ENCODE measurements around the gene CHMP2A. TPM values are rescaled to one million over a fixed set of nuclear protein-coding genes. Genes with fewer than 3 reads are reported as not detected.

The CHMP2A gene
- total and polyA plus RNA-seq, 2 of the 8 experiments (the other 6 are each of a cell fraction or from before 2014, with no cell fraction given): 70.0 to 132 TPM

DNA sequence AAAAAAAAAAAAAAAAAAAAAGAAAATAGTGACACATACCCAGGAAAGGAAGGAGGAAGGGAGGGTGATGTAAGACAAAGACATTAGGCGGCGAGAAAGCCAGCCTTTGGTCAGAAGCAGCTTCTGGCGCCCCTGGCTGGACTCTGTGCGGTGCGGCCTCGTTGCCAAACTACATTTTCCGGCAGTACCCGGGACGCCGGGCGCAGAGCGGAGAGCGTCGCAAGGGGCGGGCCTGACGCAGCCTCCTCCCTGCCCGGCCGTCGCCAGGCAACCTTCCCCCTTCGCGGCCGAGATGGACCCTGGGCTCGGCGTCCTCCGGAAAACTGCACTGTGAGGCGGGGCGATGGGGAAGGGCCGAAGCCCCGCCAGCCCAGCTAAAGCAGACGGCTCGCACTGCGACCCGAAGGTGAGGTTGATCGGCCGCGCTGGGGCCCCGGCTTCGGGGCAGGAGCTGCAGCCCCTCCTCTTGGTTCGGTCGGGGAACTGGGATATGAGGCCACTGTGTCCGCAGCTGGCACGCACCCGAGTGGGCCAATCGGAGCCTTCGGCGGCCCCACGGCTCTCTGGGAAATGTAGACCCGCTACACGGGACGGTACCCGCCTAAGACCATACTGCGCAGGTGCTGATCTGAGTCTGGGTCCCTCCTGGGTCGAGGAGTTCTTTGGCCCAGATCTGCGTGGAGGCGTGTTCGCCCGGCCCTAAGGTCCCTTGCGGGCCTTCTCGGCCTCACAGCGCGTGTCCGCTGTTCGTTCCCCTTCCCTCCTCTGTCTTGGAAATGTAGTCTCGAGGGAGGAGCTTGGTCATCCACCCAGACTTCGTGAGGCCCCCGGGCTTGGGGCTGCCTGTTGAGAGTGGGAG lies 20.5 kb upstream of the CHMP2A start:
- Histone ChIP-seq H3K4me2 (ENCODE audit: insufficient read depth in 1 of 2, low read depth in 2 of 2, low read length in 2 of 2) (peak overlapping the region; percentile 80 to 98), H2AK5ac (ENCODE audit: low read depth, low read length) (0 out of 2 replicates have a peak overlapping the region, but pooled peaks have one; percentile 84), H3K4me1 (replicated peaks in 1 of 4; ENCODE audit: control insufficient read depth in 3 of 4, insufficient read depth in 4 of 4, low read length in 3 of 4) (peaks cover 0 to 11% (median 1%) of the 10 kb centered on the region in 4 experiments; a peak in 3 of 7 replicates), H3K4me3 (ENCODE audit: extremely low read depth in 1 of 4, insufficient read depth in 2 of 4, low read depth in 3 of 4, low read length in 4 of 4) (peak overlapping the region; percentile 71 to 94 (median 78)), H3K36me3 (ENCODE audit: control insufficient read depth in 2 of 4, insufficient read depth in 4 of 4, low read length in 3 of 4) (peaks cover 0 to 6% (median 4%) of the 10 kb centered on the region in 4 experiments; a peak in 2 of 8 replicates), H3K23me2 (ENCODE audit: low read depth, low read length) (peaks cover 17% of the 10 kb centered on the region), H2BK120ac (replicated peaks; ENCODE audit: low read depth, low read length) (no peak overlapping the region), H4K5ac (ENCODE audit: insufficient read length, low read depth, low read length) (peak overlapping the region; percentile 77), H3K27ac (ENCODE audit: low read depth, low read length) (peak overlapping the region; percentile 64), H3K14ac (ENCODE audit: insufficient read length) (no peak overlapping the region), H3K9ac (replicated peaks in 1 of 4; ENCODE audit: extremely low read depth in 1 of 4, low read depth in 3 of 4, low read length in 3 of 4) (peak overlapping the region; percentile 36 to 71 (median 70)), H2AFZ (ENCODE audit: low read length) (peak overlapping the region; percentile 72; the same call in 1 of the 2 replicates), H4K20me1 (replicated peaks in 1 of 2; ENCODE audit: control insufficient read depth in 1 of 2, insufficient read depth in 2 of 2, low read length in 2 of 2) (peaks cover 0 to 6% of the 10 kb centered on the region in 2 experiments), H3K79me2 (ENCODE audit: control insufficient read depth in 1 of 2, insufficient read depth in 2 of 2, low read length in 2 of 2) (peaks cover 0 to 3% of the 10 kb centered on the region in 2 experiments; a peak in 1 of 4 replicates), H4K8ac (ENCODE audit: extremely low read depth, insufficient read depth, low read length) (peak overlapping the region; percentile 85), H3K79me1 (ENCODE audit: low read depth, low read length) (no peaks in the 10 kb centered on the region), H3K23ac (ENCODE audit: insufficient read length) (no peak overlapping the region), H2BK5ac (ENCODE audit: low read depth, low read length) (peak overlapping the region; percentile 83; the same call in 1 of the 2 replicates), H3K56ac (replicated peaks; ENCODE audit: insufficient read length, low read depth, low read length) (no peak overlapping the region), H3K9me3 (ENCODE audit: insufficient read depth in 2 of 2, low read depth in 1 of 2, low read length in 1 of 2) (no peaks in the 10 kb centered on the region), H2BK12ac (ENCODE audit: low read depth, low read length) (no peak overlapping the region; the same call in none of the 2 replicates), H3K18ac (ENCODE audit: extremely low read depth, low read length) (peak overlapping the region; percentile 81), H2BK20ac (ENCODE audit: low read length) (no peak overlapping the region), H2BK15ac (ENCODE audit: low read length) (no peak overlapping the region), H4K91ac (replicated peaks; ENCODE audit: insufficient read length, low read length) (peak overlapping the region; percentile 85), H3K27me3 (replicated peaks in 1 of 4; ENCODE audit: control insufficient read depth in 3 of 4, extremely low read depth in 1 of 4, insufficient read depth in 3 of 4, low read length in 3 of 4) (no peaks in the 10 kb centered on the region), H3K4ac (replicated peaks; ENCODE audit: insufficient read length, low read depth, low read length) (no peak overlapping the region)
- WGBS, 2 experiments (ENCODE audit: extremely low coverage in 1 of 2, insufficient coverage in 1 of 2, insufficient read length in 1 of 2, insufficient replicate concordance in 2 of 2, low coverage in 1 of 2, low lambda C conversion rate in 2 of 2, missing lambda C conversion rate in 1 of 2): 1% methylated on average over 57 of the region's 66 CpGs; no CpG with 5 or more reads in 1 of the 2 experiments
- no peak for FAIRE-seq
- CTCF ChIA-PET (ENCODE audit: partially characterized antibody): interaction anchor here (0.6 to 3.1 kb wide), 5 partner anchors 10 to 58 kb away, joined by 3 to 18 read pairs (median 7); partner anchors contain the start of gene ZBTB45
- POLR2A ChIA-PET (ENCODE audit: partially characterized antibody): interaction anchor here (0.6 to 8.4 kb wide), 11 partner anchors 10 to 92 kb away, joined by 3 to 82 read pairs (median 8); partner anchors contain the start of genes CHMP2A, TRIM28, UBE2M and ZBTB45
- DNase-seq (ENCODE audit: low read depth in 1 of 2, low spot score in 2 of 2): peak in 1 of 2 experiments; percentile 87
- TF ChIP-seq SIN3A (conservative IDR thresholded peaks at IDR 0.05 in 1 of 2, IDR thresholded peaks at IDR 0.05 in 1 of 2; ENCODE audit: low read depth in 1 of 2, low read length in 2 of 2): 0 out of 4 replicates have a peak, but pooled peaks have one; percentile 4 to 51
- TF ChIP-seq SAP30 (IDR thresholded peaks at IDR 0.05; ENCODE audit: insufficient read depth, insufficient replicate concordance, low read length): no peak
- TF ChIP-seq EZH2 (IDR thresholded peaks at IDR 0.05; ENCODE audit: low read depth, low read length, severe bottlenecking): no peak
- no peak for TF ChIP-seq POU5F1 (IDR thresholded peaks at IDR 0.05; ENCODE audit: low read depth, low read length)
- TF ChIP-seq JUND (IDR thresholded peaks at IDR 0.05; ENCODE audit: low read length): no peak
- no peak for TF ChIP-seq MAFK (IDR thresholded peaks at IDR 0.05; ENCODE audit: low read depth, low read length)
- TF ChIP-seq CTBP2 (IDR thresholded peaks at IDR 0.05; ENCODE audit: borderline replicate concordance, insufficient read depth, insufficient read length, low read length): no peak
- TF ChIP-seq SRF (IDR thresholded peaks at IDR 0.05; ENCODE audit: low read depth, low read length): peak; percentile 68
- no peak for TF ChIP-seq CHD1 (IDR thresholded peaks at IDR 0.05; ENCODE audit: low read depth, low read length)

All from H1 (cell line).